Activated gamma-delta T cell treated with Interleukin-2 at 50 U/mL for 16 hours (primary cell): ENCODE results near the gene JADE2.
"Not testable (repeated sequence)": the region's sequence is repeated elsewhere in the genome, so short reads cannot be mapped to it uniquely, and the experiment has no call there.

Experiments used
- DNase-seq: peaks from one replicate; pipeline ENCODE4 v3.0.0-alpha.2; 2020

The JADE2 gene

DNA sequence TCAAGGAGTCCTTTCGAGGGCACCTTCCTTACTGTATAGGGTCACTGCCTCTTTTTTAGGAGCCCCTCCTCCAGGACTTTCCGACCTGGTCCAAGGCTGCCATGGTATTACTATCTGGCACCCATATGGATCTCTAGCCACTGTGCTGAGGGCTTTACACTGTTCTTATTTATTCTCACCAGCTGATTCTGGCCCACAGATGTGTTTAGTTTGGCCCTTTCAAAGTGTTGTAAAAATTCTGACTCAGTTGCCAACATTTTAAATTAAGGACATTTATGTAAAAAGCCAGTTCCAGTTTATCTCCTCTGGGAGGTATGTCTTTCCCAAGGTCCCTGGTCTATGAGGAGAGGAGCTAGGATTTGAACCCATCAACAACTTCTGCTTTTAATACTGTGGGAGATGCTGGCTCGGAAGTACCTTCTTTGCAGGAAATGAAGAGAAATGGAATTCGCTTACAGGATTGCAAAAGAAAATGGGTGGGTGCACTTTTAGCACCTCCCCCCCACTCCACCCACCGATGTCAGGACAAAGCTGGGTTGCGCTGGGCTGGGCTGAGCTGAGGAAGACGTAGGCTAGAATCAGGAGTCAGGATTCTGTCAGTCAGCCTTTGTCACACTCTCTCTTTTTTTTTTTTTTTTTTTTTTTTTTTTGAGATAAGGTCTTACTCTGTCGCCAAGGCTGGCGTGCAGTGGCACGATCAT lies 7.8 kb downstream of the JADE2 start:
- DNase-seq = no peak

DNA sequence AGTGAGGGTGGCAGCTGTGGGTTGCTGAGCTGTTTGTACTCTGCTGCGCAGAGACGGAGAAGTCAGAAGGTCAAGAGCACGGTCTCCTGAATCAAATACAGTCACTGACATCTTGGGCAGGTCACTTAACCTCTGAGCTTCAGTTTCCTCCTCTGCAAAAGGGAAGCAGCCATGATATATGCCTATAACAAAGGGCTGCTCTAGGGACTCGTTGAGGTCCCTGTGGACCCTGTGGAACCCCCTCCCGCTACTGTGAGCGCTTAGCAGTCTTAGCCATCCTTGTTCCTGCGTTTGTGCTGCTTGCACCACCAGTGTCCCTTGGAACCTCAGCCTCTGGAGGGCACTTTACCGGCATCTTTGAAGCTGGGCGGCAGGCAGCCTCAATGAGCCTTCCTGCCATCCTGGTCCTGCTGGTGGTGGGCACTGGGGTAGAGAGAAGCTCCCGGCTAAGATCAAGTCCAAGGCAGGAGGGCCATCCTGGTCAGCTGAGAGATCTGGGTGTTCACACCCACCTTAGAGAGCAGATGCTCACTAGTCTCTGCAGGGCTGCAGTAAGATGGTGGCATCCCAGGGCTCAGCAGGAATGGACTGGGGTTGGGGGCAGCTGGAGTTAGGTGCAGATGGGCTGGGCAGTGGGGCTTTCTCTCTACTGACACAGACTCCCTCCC lies 8.7 kb downstream of the JADE2 start:
- no peak for DNase-seq

DNA sequence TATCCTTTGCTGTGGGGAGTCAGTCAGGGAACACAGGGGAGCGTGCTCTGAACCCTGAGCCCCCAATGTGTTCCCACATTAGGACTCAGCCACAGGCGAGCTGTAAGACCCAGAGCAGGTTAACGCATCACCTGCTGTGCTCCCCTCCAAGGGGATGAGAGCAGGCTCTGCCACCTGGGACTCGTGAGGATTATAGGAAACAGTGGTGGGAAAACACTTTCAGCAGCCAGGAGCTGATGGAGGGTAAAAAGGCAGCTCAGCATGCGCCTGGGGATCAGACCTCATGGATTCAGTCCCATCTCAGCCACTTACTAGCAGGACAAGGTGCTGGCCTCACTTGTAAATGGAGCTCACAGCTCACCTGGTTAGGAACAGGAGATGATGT lies 9.2 kb downstream of the JADE2 start:
- DNase-seq = no peak

DNA sequence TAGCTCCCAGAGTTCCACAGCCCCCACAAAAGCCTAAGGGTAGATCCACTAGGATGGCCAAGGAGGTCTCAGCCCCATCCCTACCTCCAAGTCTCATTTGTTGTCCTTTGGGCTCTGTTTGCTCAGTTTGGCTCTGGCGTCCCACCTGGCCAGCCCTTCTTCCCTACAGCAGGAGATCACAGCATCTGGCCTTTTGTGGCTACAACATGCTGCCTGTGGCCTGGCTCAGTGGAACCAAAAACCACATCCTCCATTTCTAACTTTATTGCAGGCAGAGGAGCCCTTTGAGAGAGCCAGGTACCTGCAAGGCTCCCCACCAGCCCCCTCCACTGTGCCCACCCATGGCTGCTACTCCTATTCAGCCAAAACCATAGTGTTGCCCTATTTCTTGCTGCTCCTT lies 11.4 kb downstream of the JADE2 start:
- DNase-seq = no peak

DNA sequence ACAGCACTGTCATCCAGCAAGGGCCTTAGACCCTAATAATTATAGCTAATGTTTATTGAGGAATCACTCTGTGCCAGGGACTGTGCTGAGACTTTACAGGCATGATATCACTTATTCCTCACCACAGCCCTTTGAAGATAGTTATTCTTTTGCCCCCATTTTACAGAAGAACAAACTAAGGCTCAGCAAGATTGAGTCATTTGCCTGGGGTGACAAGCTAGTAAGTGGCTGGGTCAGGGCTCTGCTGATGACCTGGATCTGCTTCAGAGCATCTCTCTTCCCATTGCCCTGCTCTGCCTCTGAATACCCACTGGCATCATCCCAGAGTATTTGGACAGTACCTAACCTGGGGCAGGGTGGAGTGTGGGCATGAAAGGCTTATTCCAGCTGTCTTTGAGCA lies 11.8 kb downstream of the JADE2 start:
- DNase-seq = no peak

DNA sequence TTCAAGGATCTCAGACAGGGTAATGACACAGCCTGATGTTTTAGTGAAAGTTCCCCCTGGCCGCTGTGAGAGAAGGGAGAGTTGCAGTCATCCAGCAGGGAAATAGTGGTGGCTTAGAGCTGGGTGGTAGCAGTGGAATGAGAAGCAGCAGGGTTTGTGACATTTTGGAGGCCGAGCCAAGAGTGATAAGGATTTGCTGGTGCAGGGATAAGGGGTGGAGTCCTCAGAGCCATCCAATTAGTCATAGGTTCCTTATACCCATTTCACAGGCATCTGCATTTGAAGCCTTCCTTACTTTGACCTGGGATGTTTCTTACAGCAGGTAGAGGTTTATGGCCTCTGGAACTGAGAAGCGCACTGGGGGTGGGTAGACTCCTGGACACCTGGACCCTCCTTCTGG lies 12.8 kb downstream of the JADE2 start:
- no peak for DNase-seq

DNA sequence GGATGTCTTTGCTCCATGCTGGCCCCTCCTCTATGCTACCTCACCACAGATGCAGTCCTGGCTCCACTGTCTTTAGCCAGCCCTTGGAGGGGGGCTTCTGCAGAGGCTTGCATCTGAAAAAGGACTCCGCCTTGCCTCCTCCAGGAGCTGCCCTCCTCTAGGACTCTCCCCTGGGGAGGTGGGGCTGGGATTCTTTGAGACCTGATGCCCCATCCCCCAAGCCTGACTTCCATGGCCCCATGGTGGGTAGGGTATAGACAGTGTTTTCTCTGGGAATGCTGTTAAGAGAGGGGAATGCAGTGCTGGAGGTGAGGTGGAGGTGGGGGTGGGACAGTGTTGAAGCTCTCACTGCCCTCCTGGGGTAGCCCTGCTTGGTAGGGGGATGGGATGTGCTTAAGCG lies 14.3 kb downstream of the JADE2 start:
- no peak for DNase-seq

DNA sequence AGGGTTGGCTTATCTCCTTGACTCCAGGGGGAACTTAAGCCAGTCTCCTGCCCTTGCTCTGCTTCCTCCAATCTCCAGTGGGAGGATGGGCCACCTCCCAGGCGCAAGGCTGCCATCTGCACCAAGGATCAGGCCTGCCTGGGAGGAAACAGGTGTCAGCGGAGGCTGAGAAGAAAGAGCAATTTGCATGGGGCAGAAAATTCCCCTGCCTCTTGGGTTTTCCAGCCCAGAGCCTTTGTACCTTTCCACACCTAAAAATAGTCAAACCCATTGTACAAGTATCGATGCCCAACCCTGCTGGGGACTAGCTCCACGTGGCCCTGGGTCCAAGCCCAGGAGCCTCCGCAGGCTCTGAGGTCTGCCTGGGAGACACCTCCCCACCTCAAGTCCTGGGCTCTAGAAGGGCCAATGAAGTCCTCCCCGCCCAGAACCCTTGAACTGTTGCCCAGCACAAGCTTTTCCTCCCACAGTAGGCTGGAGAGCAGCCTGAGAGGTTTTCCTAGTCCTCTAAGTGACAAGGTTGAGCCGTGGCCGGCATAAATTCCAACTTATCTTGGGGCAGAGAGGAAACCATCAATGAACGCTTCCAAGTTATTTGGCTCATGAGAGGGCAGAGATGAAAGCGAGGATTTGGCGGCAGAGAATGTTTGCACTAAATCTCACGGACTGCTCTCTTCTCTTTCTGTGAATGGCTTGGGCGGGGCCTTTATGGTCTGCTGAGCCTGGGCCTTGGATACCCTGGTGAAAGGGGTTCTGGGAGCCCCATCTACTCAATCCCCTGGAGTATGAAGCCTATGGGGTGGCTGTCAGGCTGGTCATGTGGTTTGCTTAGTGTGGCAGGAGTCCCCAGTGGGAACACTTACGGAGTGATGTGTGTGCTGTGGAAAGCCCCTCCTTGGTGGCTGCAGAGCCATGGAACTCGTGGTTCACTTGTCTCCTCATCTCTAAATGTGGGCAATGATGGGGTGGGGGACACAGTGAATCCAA lies 15.6 kb downstream of the JADE2 start:
- no peak for DNase-seq

DNA sequence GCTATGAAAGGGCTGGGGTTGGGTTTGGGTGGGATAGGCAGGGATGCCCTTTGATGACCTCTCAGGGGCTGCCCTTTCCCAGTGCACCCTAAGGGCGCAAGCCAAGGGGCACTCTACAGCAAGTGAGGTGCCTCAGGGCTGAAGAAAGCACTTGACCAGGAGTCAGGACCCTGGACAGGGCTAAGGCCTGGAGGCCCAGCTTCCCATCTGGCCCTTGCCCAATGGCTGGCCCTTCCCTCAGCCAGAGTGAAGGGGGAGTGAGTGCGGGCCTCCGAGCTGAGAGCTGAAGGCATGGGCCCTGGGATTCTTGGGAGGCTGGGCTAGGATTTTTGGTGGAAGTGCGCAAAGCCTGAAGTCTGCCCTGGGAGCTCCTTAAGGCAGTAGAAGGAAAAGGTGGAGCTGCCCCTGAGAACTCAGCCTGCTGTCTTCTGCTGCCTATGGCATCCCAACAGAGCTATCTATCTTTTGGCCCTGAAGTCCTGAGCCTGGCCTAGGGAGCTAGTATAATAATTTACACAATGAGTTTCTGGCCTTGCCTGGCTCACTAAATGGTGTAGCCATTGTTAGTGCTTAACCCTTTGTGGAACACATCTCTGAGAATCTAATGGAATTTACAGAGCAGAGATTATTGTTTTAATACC lies 16.4 kb downstream of the JADE2 start:
- DNase-seq = no peak

DNA sequence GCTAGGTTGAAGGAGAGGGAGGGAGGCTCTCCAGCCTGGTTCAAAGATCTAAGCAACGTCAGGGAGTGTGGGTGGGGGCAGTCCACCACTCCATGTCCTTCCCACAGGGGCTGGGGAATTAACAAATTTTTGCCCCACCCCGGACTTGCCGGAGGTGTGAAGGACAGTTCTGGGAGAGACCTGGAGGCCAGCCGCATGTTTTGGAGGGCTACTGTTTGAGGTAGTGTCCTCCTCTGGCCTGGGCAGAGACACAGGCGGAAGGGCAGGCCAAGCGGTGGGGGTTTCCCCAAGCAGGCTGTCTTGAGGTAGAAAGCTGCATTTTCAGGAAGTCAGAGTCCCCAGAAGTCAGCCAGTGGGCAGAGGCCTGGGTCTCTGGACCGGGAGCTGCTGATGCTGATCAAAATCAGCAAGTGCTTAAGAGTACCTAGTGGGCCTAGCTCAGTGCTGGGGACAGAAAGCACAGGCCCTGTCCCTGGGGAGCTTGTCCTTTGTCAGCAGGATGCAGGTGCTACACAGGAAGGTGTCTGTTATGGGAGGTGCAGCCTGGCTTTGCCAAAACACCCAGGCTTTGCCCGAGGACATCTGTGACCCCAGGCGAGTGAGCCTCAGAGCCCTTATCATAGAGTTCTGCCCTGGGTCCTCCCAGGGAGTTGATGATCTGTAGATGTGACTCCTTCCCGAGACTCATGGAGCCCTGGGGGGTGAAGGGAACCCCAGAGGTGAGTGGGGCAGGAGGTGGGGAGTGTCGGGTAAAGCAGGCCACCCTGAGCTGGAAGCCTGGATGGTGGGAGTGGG lies 18.5 kb downstream of the JADE2 start:
- DNase-seq = no peak

DNA sequence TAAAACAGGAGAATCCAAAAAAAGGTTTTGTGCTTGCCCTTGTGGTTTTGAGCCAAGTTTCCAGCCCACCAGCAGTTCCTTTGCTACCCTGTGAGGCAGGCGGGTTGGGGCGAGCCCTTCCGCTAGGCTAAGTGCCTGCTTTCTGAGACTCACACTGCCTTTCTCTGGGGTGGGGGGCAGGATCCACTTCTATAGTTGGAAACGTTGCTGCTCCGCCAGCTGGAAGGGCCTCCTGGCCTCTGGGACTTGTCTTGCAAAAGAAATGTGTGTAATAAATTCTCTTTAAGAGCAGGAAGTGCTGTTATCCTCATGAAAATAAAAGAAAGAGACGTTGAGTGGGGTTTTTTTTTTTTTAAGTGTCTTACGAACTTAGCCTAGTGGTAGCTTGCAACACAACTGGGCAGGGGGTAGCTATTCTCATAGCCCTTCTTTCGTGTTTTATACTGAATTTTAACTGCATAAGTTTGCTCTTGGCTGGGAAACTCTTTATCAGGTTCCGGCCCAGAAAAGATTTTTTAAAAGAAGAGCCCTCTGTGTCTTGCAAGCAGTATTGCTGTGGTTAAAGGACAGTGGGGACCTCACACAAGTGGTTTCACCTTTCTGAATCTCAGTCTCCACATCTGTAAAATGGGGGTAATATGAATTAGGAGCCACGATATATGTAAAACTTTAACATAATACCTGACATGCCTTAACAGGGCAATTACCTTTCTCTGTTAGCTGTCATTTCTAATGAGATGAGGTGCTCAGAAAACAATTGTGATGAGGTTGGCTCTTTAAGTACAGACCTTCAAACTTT lies 19.8 kb downstream of the JADE2 start:
- no peak for DNase-seq

DNA sequence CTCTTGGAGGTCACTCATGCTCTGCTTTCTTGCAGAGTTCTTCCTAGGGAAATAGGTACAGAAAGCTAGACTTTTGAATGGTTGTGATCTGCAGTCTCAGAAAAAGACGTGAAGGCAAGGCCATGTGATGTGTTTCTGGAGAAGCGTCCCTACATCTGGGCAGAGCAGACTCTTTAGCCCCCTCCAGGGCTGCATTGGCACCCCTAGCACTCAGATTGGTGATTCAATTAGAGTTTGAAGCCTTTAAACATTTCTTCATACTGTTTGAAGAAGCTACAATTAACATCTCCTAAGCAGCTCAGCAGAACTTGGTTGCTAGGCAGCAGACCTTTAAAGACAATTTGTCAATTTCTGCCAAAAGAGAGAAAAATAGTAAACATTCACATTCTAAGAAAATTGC lies 21.6 kb downstream of the JADE2 start:
- DNase-seq = no peak

DNA sequence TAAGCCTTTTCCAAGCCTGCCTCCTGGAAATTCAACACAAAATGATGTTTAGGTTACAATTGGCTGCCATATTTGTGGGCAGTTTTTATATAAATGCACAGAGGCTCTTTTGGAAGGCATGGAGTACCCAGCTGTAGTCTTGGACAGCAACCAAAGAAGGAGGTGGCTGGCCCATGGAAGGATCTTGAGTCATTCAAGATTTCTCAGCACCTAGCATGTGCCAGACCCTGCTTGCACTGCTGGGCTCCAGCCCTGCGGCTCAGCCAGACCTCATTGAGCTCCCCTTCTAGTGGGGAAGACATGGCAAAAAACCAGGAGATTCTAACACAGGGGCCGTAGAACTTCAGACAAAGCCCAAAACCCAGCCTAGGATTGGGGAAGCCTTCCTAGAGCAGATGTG lies 22.1 kb downstream of the JADE2 start:
- DNase-seq = no peak

DNA sequence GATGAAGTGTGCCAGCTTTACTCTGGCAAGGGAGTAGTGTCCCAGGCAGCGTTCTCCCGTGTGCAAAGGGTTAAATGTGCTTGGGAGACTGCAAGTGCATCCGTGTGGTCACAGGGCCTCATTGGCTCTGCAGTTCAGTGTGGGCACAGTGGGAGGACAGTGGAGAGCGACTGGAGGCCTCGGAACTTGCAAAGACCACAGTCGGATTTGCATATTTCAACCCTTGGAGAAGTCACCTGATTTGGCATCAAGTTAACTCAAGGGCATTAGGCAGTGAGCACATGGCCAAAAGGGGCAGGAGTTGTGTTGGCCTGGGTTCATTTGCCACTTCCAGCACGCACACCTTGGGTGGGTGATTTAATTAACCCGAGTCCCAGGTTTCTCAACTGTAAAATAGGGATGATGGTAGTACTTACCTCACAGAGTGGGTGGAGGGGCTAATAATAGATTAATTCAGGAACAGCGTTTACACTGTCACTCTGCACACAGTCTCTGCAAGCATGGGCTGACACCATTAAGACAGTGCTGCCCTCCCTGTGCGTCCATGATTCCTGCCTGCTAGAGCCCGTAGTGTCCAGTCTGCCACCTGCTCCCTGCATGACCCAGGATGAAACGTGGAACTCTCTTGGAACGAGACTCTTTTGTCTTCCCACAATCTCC lies 22.7 kb downstream of the JADE2 start:
- DNase-seq = no peak

DNA sequence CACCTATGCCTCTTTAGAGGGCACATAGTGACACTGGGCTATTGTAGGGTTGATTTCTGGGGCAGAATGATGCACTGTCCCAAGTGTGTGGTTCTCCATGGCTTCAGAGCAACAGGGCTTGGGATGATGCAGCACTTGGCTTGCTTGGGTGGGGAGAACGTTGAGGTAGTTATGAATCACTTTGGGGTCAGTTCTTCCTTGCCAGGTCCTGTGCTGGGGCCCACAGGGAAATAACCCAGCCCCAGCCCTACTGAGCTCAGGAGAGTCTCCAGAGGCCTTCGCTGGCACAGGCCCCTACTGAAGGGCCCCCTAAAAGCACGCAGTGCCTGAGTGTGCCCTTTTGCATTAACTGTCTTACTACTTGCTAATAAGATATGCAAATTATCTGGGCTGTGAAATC lies 24.2 kb downstream of the JADE2 start:
- DNase-seq = no peak

DNA sequence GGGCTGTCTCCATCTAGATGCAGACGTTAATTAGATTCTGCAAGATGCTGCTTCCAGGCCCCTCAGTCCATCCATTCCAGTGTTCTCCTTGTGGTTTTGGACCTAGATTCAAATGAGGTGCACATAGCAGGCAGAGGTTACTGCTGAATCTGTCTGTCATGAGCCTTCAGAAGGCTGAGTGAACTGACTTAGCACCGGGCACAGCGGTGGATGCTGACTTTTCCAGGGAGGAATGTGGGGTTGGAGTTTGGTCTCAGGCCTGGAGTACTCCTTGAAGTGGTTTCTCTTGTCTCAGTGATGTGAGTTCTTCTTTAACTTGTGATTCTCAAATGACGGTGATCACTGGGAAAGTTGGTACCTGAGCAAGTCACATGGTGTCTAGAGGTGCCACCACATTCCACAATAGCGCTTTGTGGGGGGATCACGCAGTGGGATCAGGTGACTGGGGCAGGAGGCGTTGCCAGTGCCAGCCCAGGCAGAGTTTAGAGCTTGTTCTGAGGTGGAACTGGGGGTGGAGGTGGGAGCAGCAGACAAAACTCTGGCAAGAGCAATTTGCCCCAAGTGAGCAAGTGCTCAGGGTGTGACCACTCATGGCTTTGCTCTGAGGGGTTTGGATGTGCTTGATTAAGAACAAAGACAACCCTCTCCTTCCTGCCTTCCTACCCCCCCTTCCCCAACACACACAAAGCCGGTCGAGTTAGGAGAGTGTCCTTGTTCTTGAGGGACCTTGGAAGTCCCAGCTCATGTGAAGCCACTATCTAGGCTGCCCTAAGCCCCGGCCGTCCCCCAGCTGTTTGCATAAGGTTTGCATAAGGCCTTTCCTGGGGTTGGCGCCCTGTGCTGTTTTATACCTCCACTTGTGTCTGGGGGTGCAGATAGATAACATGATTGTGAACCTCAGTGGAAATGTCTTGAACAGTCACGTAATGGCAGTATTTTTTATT lies 25.1 kb downstream of the JADE2 start:
- no peak for DNase-seq

DNA sequence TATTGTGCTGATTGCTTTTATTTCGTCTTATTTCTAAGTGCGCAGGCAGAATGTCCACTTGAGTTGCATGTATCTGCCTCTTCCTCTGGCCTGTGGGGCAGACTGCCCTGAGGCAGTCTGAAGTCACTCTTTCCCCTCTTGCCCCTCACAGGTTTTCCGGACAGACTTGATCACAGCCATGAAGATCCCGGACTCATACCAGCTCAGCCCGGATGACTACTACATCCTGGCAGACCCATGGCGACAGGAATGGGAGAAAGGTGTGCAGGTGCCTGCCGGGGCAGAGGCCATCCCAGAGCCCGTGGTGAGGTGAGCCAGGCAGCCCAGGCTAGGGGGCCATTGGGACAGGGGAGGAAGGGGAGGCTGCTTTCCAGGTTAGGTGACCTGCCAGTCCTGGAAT lies 26.4 kb downstream of the JADE2 start:
- no peak for DNase-seq

DNA sequence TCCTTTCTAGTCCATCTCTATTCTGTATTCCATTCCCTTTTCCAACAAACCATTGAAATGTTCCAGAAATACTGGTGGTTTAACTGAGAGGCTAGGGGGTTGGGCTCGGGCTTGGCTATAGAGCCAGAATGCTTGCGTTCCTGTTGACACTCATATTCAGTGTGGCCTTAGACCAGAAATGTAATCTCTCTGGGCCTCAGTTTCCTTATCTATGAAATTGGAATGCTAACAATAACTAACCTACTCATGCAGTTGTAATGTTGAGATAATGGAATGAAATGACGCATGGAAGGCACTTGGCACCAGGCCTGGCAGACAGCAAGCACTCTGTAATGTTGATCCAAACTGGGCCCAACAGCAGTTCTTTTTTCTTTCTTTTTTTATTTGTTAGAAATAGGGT lies 26.8 kb downstream of the JADE2 start:
- DNase-seq = no peak

DNA sequence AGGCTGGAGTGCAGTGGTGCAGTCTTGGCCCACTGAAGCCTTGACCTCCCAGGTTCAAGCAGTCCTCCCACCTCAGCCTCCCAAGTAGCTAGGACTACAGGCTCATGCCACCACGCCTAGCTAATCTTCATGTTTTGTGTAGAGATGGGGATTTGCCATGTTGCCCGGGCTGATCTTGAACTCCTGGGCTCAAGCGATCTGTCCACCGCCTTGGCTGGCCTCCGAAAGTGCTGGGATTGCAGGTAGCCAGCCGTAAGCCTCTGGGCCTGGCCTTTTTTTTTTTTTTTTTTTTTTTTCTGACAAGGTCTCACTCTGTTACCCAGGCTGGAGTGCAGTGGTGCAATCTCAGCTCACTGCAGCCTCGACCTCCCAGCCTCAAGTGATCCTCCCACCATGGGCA lies 27.2 kb downstream of the JADE2 start:
- DNase-seq = not testable (repeated sequence)

DNA sequence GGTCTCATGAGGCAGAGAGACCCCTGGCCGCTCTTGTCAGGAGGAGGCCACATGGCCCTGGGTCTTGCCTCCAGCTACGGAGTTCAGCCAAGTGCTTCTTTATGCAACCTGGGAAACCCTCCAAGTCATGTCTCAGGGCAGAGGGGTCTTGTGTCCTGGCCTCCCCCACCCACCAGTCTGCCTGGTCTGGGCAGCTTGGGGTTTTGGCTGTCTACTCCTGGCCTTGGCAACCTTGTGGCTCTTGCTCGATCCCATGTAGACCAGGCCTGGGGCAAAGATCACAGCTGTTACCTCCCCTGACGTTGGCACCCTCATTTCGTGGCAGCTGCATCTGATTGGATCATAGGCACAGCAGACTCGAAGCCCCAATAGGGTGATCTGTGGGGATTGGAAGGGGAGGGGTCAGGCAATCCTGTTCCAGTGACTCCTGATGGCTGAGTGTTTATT lies 28.4 kb downstream of the JADE2 start:
- no peak for DNase-seq
